ENCODE data around the gene CDCA4. TPM values are rescaled to one million over a fixed set of nuclear protein-coding genes. Genes with fewer than 3 reads are reported as not detected.

Gene CDCA4
- total RNA-seq, 1 donor from 2014 or later, result 23.6 TPM

Other genes with a start within 250 kb of the CDCA4 start
- gene AKT1, start 225.3 kb downstream of the CDCA4 start, total RNA-seq, result 62.3 TPM
- gene ZBTB42, start 220.0 kb downstream of the CDCA4 start, total RNA-seq, result 2.8 TPM
- gene CEP170B, start 155.8 kb downstream of the CDCA4 start, total RNA-seq, result 10.2 TPM
- 5.6 TPM for gene PLD4, start 96.2 kb downstream of the CDCA4 start, total RNA-seq
- gene AHNAK2, start 42.7 kb downstream of the CDCA4 start, total RNA-seq, result 52.0 TPM
- 3.5 TPM for gene CLBA1, start 35.3 kb downstream of the CDCA4 start, total RNA-seq
- 1.6 TPM for gene GPR132, start 44.3 kb upstream of the CDCA4 start, total RNA-seq
- gene JAG2, start 147.7 kb upstream of the CDCA4 start, total RNA-seq, result 27.0 TPM
- 11.4 TPM for gene NUDT14, start 160.2 kb upstream of the CDCA4 start, total RNA-seq
- gene BTBD6, start 227.4 kb upstream of the CDCA4 start, total RNA-seq, result 29.0 TPM